SU-DHL-6 (cell line): Measurements from ENCODE around the gene FAM171A1.
"Not testable (repeated sequence)": the region's sequence is repeated elsewhere in the genome, so short reads cannot be mapped to it uniquely, and the experiment has no call there.

Experiments used
- H2AFZ ChIP-seq: fragments of 200-600 bp; sonication (generic); 2 replicates; pipeline ENCODE4 v1.6.1; 2014; ENCODE audit warnings: low read depth, mild to moderate bottlenecking, moderate library complexity, mixed read lengths, antibody characterized with exemption, low read length; ENCODE audit not compliant: severe bottlenecking
- H3F3A ChIP-seq: fragments of 200-600 bp; shearing (Covaris generic); 2 replicates; pipeline ENCODE4 v1.6.0; 2016; ENCODE audit warnings: antibody characterized with exemption, mild to moderate bottlenecking; ENCODE audit not compliant: insufficient read depth
- H3K27ac ChIP-seq: fragments of 200-600 bp; sonication (generic); 2 replicates; pipeline ENCODE4 v1.5.1; 2016; ENCODE audit warnings: low read depth, mild to moderate bottlenecking, low read length, moderate library complexity, mixed read lengths
- H3K27me3 ChIP-seq: fragments of 200-600 bp; sonication (generic), shearing (Covaris generic); 2 replicates; pipeline ENCODE4 v1.6.0; 2014; ENCODE audit warnings: mild to moderate bottlenecking, low read length
- H3K36me3 ChIP-seq: fragments of 200-600 bp; sonication (generic); 2 replicates; pipeline ENCODE4 v1.6.1; 2014; ENCODE audit warnings: mild to moderate bottlenecking, low read length, mixed read lengths
- H3K4me2 ChIP-seq: fragments of 300-600, 200-600 bp; shearing (Covaris generic), sonication (generic); 2 replicates; pipeline ENCODE4 v1.6.0; 2014; ENCODE audit warnings: low read length, low read depth, mild to moderate bottlenecking; ENCODE audit not compliant: poor library complexity, severe bottlenecking
- H3K4me3 ChIP-seq: fragments of 200-600 bp; sonication (generic); 2 replicates; pipeline ENCODE4 v1.5.1; 2014; ENCODE audit warnings: antibody characterized with exemption, low read length, mild to moderate bottlenecking, mixed read lengths; ENCODE audit not compliant: insufficient read depth, poor library complexity, severe bottlenecking
- H3K79me2 ChIP-seq: fragments of 200-600 bp; sonication (generic); 2 replicates; pipeline ENCODE4 v1.6.1; 2014; ENCODE audit warnings: mild to moderate bottlenecking, low read length, moderate library complexity; ENCODE audit not compliant: insufficient read depth
- H3K9ac ChIP-seq: fragments of 200-600 bp; sonication (generic); 2 replicates; pipeline ENCODE4 v1.7.0; 2014; ENCODE audit warnings: mild to moderate bottlenecking, low read length
- H3K9me2 ChIP-seq: fragments of 200-600 bp; sonication (generic); replicated peaks from 2 replicates; pipeline ENCODE4 v1.6.1; 2014; ENCODE audit warnings: low read length; ENCODE audit not compliant: insufficient read depth
- H3K9me3 ChIP-seq: fragments of 200-600 bp; sonication (generic); 2 replicates; pipeline ENCODE4 v1.6.1; 2014; ENCODE audit warnings: low read length, mixed read lengths; ENCODE audit not compliant: insufficient read depth
- H4K20me1 ChIP-seq: fragments of 200-600 bp; sonication (generic); 2 replicates; pipeline ENCODE4 v1.6.1; 2014; ENCODE audit warnings: low read depth, mild to moderate bottlenecking, antibody characterized with exemption, low read length, moderate library complexity, mixed read lengths
- CTCF ChIP-seq: fragments of 200-600 bp; sonication (generic); IDR thresholded peaks from one replicate; pipeline ENCODE4 v1.5.1; 2017; ENCODE audit warnings: antibody characterized with exemption, mild to moderate bottlenecking, low read length, moderate library complexity; ENCODE audit not compliant: insufficient read depth, poor library complexity, severe bottlenecking
- EZH2phosphoT487 ChIP-seq: fragments of 200-600 bp; sonication (generic), shearing (Covaris generic); conservative IDR thresholded peaks from 2 replicates; pipeline ENCODE4 v1.6.1; 2018; ENCODE audit warnings: mild to moderate bottlenecking, antibody characterized with exemption, low read length, moderate library complexity, mixed read lengths

Gene FAM171A1

GRCh38 chr10:15339892-15340291 lies 31.2 kb downstream of the FAM171A1 start:
- no peak overlapping the region for H3K27ac ChIP-seq
- H3K27me3 ChIP-seq = no peaks in the 10 kb centered on the region
- H3K9me2 ChIP-seq = no peaks in the 10 kb centered on the region
- H3K79me2 ChIP-seq = no peaks in the 10 kb centered on the region
- H4K20me1 ChIP-seq = no peaks in the 10 kb centered on the region
- no peaks in the 10 kb centered on the region for H3F3A ChIP-seq
- H3K4me3 ChIP-seq = no peak overlapping the region
- H3K9ac ChIP-seq = no peak overlapping the region
- H2AFZ ChIP-seq = no peak overlapping the region
- TF ChIP-seq EZH2phosphoT487 = no peak
- no peak for TF ChIP-seq CTCF
- no peak overlapping the region for H3K4me2 ChIP-seq
- no peaks in the 10 kb centered on the region for H3K9me3 ChIP-seq
- H3K36me3 ChIP-seq = no peaks in the 10 kb centered on the region

GRCh38 chr10:15337441-15337923 lies 33.6 kb downstream of the FAM171A1 start:
- H4K20me1 ChIP-seq, H3K9ac ChIP-seq, H3K4me2 ChIP-seq, H3K9me2 ChIP-seq, H3K79me2 ChIP-seq, H3K27me3 ChIP-seq, H3K9me3 ChIP-seq, H2AFZ ChIP-seq, H3F3A ChIP-seq, H3K4me3 ChIP-seq, H3K27ac ChIP-seq, H3K36me3 ChIP-seq: not testable (repeated sequence)

GRCh38 chr10:15336211-15336610 lies 34.9 kb downstream of the FAM171A1 start:
- no peaks in the 10 kb centered on the region for H3K36me3 ChIP-seq
- no peak overlapping the region for H3K27ac ChIP-seq
- no peaks in the 10 kb centered on the region for H3K9me2 ChIP-seq
- H3K4me2 ChIP-seq = no peak overlapping the region
- no peaks in the 10 kb centered on the region for H3K79me2 ChIP-seq
- no peaks in the 10 kb centered on the region for H3F3A ChIP-seq
- H3K27me3 ChIP-seq = no peaks in the 10 kb centered on the region
- no peak overlapping the region for H3K4me3 ChIP-seq
- no peak for TF ChIP-seq EZH2phosphoT487
- TF ChIP-seq CTCF = no peak
- no peak overlapping the region for H3K9ac ChIP-seq
- H4K20me1 ChIP-seq = no peaks in the 10 kb centered on the region
- no peak overlapping the region for H2AFZ ChIP-seq
- H3K9me3 ChIP-seq = no peaks in the 10 kb centered on the region

GRCh38 chr10:15335508-15335907 lies 35.6 kb downstream of the FAM171A1 start:
- H3K27ac ChIP-seq = no peak overlapping the region
- no peaks in the 10 kb centered on the region for H4K20me1 ChIP-seq
- no peaks in the 10 kb centered on the region for H3F3A ChIP-seq
- H3K79me2 ChIP-seq = no peaks in the 10 kb centered on the region
- no peak overlapping the region for H3K4me2 ChIP-seq
- no peak overlapping the region for H3K4me3 ChIP-seq
- H3K9me3 ChIP-seq = no peaks in the 10 kb centered on the region
- no peak overlapping the region for H3K9ac ChIP-seq
- TF ChIP-seq CTCF (no peak), EZH2phosphoT487 (no peak)
- H2AFZ ChIP-seq = no peak overlapping the region
- no peaks in the 10 kb centered on the region for H3K27me3 ChIP-seq
- H3K9me2 ChIP-seq = no peaks in the 10 kb centered on the region
- H3K36me3 ChIP-seq = no peaks in the 10 kb centered on the region
